Stomach (tissue), 19 donors: Measurements from ENCODE around the gene HSD3B1. TPM values are rescaled to one million over a fixed set of nuclear protein-coding genes. Genes with fewer than 3 reads are reported as not detected.

Source experiments
- DNase-seq, 2 donors: peaks; one replicate each; pipeline versions ENCODE4 v3.0.0 to v3.0.0-alpha.2; 2013 to 2019
- H3K27ac ChIP-seq, 5 donors: fragments of 200-600 bp in 4 of 5; sonication (generic) in 4 of 5; one replicate each; pipeline ENCODE4 v1.5.1; 2013 to 2019; ENCODE audit warnings: mild to moderate bottlenecking in 1 of 5, moderate library complexity in 1 of 5
- H3K27me3 ChIP-seq, 3 donors: fragments of 200-600 bp; sonication (generic); one replicate each; pipeline ENCODE4 v1.5.1; 2017 to 2019; ENCODE audit warnings: mixed run types in 1 of 3
- H3K36me3 ChIP-seq, 4 donors: fragments of 200-600 bp; sonication (generic); 1 replicate in 3 of 4; 2 replicates in 1 of 4; pipeline ENCODE4 v1.5.1; 2016 to 2019
- H3K4me1 ChIP-seq, 4 donors: fragments of 200-600 bp; sonication (generic); one replicate each; pipeline ENCODE4 v1.5.1; 2016 to 2019
- H3K4me3 ChIP-seq, 4 donors: fragments of 200-600 bp; sonication (generic) in 3 of 4; one replicate each; pipeline ENCODE4 v1.5.1; 2016 to 2019; ENCODE audit warnings: mild to moderate bottlenecking in 1 of 4
- H3K9me3 ChIP-seq, 4 donors: fragments of 200-600 bp; sonication (generic); one replicate each; pipeline ENCODE4 v1.5.1; 2016 to 2019
- EP300 ChIP-seq: sonication (generic); formaldehyde crosslinking; IDR thresholded peaks from one replicate; pipeline ENCODE4 v1.6.1; 2017; ENCODE audit warnings: antibody characterized with exemption
- POLR2A ChIP-seq, 4 donors: fragments of 450-650 bp; IDR thresholded peaks; one replicate each; pipeline ENCODE4 v1.6.1; 2016; ENCODE audit warnings: antibody characterized with exemption in 4 of 4, control low read depth in 2 of 4, mild to moderate bottlenecking in 1 of 4, moderate library complexity in 1 of 4
- POLR2AphosphoS5 ChIP-seq, 3 donors: sonication (generic); formaldehyde crosslinking; IDR thresholded peaks; one replicate each; pipeline ENCODE4 v1.6.1; 2016; ENCODE audit warnings: antibody characterized with exemption in 3 of 3
- WGBS, 5 donors: extraction: QIAGEN DNeasy Blood & Tissue Kit in 3 of 5; methylation state at CpG; one replicate each; pipeline versions ENCODE4 v1.1.5 to v1.1.7; 2013 to 2018; 5-methylcytosine and 5-hydroxymethylcytosine counted together
- intact Hi-C: fragments of 100-400 bp; cut with DNase I; formaldehyde crosslinking; loops from one replicate; pipeline ENCODE4 v1.15.1; 2023; ENCODE audit warnings: low total_unique reads
- long read RNA-seq, 10 donors: transcript quantifications; one replicate each; lab custom pipeline, GENCODE V29; 2026
- polyA plus RNA-seq, 3 donors: library from polyadenylated mRNA; stranded (reverse); fragments of 200-250 nt; gene quantifications; one replicate each; pipeline ENCODE4 v1.2.3, GENCODE V29; 2013
- total RNA-seq, 5 donors: library from RNA; depleted of rRNA; stranded (reverse); fragments of >200 nt; gene quantifications; one replicate each; pipeline versions ENCODE4 v1.1.0 to v1.2.3, GENCODE V29; 2014 to 2016
- TF ChIP-seq, protein P1 (sequence below), 7 experiments: fragments of 450-650 bp in 4 of 7; fragments of 200-600 bp in 3 of 7; sonication (generic) in 3 of 7; IDR thresholded peaks; one replicate each; pipeline ENCODE4 v1.5.1; 2016 to 2019; ENCODE audit warnings: antibody characterized with exemption in 7 of 7, control low read depth in 2 of 7, mild to moderate bottlenecking in 1 of 7
- donor health status: healthy with polysubstance abuse.
- donor health status: Bipolar disorder and iron deficiency.
- donor health status: healthy.

HSD3B1 gene
- total RNA-seq (not detected), polyA plus RNA-seq (not detected)
- long read RNA-seq, donor 1, partial matches to known transcripts: 0 of 1 reads
- long read RNA-seq, donor 1, other reads (novel, unspliced or antisense): 0 of 1 reads
- long read RNA-seq, donor 2: 0 reads
- long read RNA-seq, donor 3: 0 reads
- long read RNA-seq, donor 4: 0 reads
- long read RNA-seq, donor 5: 0 reads
- long read RNA-seq, donor 6: 0 reads
- long read RNA-seq, donor 7: 0 reads
- long read RNA-seq, donor 8: 0 reads
- long read RNA-seq, donor 9: 0 reads
- long read RNA-seq, donor 10: 0 reads

DNA sequence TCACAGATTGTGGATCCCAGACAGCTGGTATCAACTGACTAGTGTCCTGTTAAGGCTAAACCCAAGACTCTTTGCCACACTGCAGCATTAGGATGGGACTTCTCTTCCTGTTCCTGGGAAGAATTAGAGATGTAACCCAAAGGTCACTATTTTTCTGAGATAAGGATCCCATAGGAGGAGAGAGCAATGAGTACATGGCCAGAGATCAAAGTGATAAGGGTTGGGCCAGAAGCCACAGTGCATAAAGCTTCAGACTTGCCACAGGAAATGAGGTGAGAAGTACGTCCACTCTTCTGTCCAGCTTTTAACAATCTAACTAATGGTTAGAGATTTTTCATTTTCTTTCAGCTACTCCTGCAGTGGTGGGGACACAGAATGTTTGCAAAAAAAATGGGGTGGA is at the start of gene HSD3B1:
HSD3B1 (plus strand) TSS at position 270 of the 400 bp plus-strand sequence. CDS start 267 bp downstream, outside the sequence.
- DNase-seq: no peak
- intact Hi-C loops: no loop called here

DNA sequence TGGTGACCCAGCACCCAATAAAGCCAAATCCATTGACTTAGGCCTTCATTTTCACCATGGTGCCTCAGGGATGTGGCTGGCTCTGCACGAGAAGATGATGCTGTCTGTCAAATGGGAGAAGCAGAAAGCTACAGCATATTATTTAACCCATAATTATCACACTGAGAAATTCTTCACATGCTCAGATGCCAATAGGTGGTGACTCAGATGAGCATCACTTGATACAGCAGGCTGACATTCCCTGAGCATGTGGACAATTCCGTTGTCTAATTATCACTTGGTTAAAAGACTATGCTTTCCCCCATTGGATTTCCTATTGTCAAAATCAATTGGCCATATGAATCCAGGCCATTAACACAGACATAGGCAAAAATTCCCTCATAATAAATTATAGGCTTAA is 44.0 kb upstream of the HSD3B1 start:
- H3K4me3 ChIP-seq: no peak overlapping the region
- intact Hi-C loops: no loop called here
- H3K27ac ChIP-seq: no peak overlapping the region
- no peak for TF ChIP-seq EP300
- TF ChIP-seq POLR2AphosphoS5 (IDR thresholded peaks at IDR 0.05): no peak
- TF ChIP-seq POLR2A (IDR thresholded peaks at IDR 0.05): no peak
- TF ChIP-seq, protein P1, sequence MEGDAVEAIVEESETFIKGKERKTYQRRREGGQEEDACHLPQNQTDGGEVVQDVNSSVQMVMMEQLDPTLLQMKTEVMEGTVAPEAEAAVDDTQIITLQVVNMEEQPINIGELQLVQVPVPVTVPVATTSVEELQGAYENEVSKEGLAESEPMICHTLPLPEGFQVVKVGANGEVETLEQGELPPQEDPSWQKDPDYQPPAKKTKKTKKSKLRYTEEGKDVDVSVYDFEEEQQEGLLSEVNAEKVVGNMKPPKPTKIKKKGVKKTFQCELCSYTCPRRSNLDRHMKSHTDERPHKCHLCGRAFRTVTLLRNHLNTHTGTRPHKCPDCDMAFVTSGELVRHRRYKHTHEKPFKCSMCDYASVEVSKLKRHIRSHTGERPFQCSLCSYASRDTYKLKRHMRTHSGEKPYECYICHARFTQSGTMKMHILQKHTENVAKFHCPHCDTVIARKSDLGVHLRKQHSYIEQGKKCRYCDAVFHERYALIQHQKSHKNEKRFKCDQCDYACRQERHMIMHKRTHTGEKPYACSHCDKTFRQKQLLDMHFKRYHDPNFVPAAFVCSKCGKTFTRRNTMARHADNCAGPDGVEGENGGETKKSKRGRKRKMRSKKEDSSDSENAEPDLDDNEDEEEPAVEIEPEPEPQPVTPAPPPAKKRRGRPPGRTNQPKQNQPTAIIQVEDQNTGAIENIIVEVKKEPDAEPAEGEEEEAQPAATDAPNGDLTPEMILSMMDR (IDR thresholded peaks at IDR 0.05): no peak
- no peaks in the 10 kb centered on the region for H3K27me3 ChIP-seq
- no peaks in the 10 kb centered on the region for H3K9me3 ChIP-seq
- H3K4me1 ChIP-seq: no peaks in the 10 kb centered on the region
- H3K36me3 ChIP-seq: no peaks in the 10 kb centered on the region
- no peak for DNase-seq
- WGBS, 5 donors: 85 to 94% (median 89%) methylated on average over 2 of the region's 2 CpGs

More for the DNA sequence above, at the start of gene HSD3B1:
- Histone ChIP-seq H3K36me3 (no peaks in the 10 kb centered on the region), H3K27ac (no peak within 1 kb of the TSS), H3K27me3 (no peaks in the 10 kb centered on the region), H3K9me3 (no peaks in the 10 kb centered on the region), H3K4me3 (no peak within 1 kb of the TSS), H3K4me1 (no peaks in the 10 kb centered on the region)
- WGBS, 5 donors: 47 to 79% (median 58%) methylated on average over 1 of the region's 1 CpG
- TF ChIP-seq POLR2AphosphoS5 (IDR thresholded peaks at IDR 0.05) (no peak), POLR2A (IDR thresholded peaks at IDR 0.05) (no peak), EP300 (no peak)
- TF ChIP-seq, protein P1 (IDR thresholded peaks at IDR 0.05): no peak

DNA sequence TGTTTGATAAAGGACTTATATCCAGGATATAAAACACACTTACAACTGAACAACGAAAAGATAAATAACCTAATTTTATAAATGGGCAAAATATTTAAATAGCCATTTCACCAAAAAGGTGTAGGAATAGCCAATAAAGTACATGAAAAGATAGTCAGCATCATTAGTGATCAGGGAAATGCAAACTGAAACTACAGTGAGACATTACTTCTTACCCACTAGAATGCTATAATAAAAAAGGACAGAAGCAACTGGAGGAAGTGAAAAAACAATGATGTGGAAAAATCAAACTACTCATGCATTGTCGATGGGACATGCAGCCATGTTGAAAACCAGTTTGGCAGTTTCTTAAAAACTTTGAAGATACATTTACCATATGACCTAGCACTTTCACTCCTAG is 43.4 kb upstream of the HSD3B1 start:
- intact Hi-C loops: no loop called here
- WGBS, 5 donors: 55 to 86% (median 83%) methylated on average over 2 of the region's 2 CpGs
- H3K27ac ChIP-seq: no peak overlapping the region
- H3K36me3 ChIP-seq: no peaks in the 10 kb centered on the region
- no peak for DNase-seq
- H3K9me3 ChIP-seq: no peaks in the 10 kb centered on the region
- no peaks in the 10 kb centered on the region for H3K27me3 ChIP-seq
- H3K4me3 ChIP-seq: no peak overlapping the region
- H3K4me1 ChIP-seq: no peaks in the 10 kb centered on the region
- TF ChIP-seq EP300: no peak
- TF ChIP-seq, protein P1 (IDR thresholded peaks at IDR 0.05): no peak
- TF ChIP-seq POLR2A (IDR thresholded peaks at IDR 0.05): no peak
- TF ChIP-seq POLR2AphosphoS5 (IDR thresholded peaks at IDR 0.05): no peak

DNA sequence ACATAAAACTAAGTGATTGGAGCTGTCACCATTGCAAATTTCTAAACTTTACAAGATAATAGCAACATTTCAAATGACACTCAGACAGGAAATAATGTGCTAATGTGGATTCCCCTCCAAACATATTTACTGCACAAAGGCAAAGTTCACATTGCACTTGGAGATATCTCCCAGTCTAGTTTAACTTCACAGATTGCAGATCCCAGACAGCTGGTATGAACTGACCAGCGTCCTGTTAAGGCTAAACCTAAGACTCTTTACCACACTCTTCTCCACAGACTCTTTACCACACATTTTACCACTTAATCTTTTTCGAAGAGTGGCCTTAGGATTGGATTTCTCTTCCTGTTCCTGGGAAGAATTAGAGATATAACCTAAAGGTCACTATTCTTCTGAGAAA is 40.6 kb upstream of the HSD3B1 start:
- Histone ChIP-seq H3K4me3 (no peak overlapping the region), H3K27me3 (no peaks in the 10 kb centered on the region), H3K4me1 (no peaks in the 10 kb centered on the region), H3K27ac (no peak overlapping the region), H3K9me3 (no peaks in the 10 kb centered on the region), H3K36me3 (no peaks in the 10 kb centered on the region)
- WGBS, 5 donors: 50 to 68% (median 56%) methylated on average over 2 of the region's 2 CpGs
- intact Hi-C loops: no loop called here
- TF ChIP-seq POLR2A (IDR thresholded peaks at IDR 0.05) (no peak), POLR2AphosphoS5 (IDR thresholded peaks at IDR 0.05) (no peak), EP300 (no peak)
- TF ChIP-seq, protein P1 (IDR thresholded peaks at IDR 0.05): no peak
- DNase-seq: no peak
